Ovary (tissue), 9 donors: ENCODE measurements around the gene DIP2C. TPM values are rescaled to one million over a fixed set of nuclear protein-coding genes. Genes with fewer than 3 reads are reported as not detected.

Experiments used
- DNase-seq, 5 donors: peaks; one replicate each; pipeline ENCODE4 v3.0.0-alpha.2; 2019 to 2020
- H3K27ac ChIP-seq, 2 donors: fragments of 200-600 bp; one replicate each; pipeline versions ENCODE4 v1.5.1 to v1.8.0; 2019 to 2022
- H3K27me3 ChIP-seq: fragments of 200-600 bp; one replicate; pipeline ENCODE4 v1.8.0; 2022
- H3K36me3 ChIP-seq: fragments of 200-600 bp; sonication (generic); one replicate; pipeline ENCODE4 v1.5.1; 2019
- H3K4me1 ChIP-seq: one replicate; pipeline ENCODE4 v1.8.1; 2013; ENCODE audit warnings: mild to moderate bottlenecking, moderate library complexity; ENCODE audit not compliant: insufficient read depth
- H3K4me3 ChIP-seq: fragments of 200-600 bp; sonication (generic); one replicate; pipeline ENCODE4 v1.5.1; 2017
- H3K9me3 ChIP-seq, 2 donors: fragments of 200-600 bp in 1 of 2; sonication (generic) in 1 of 2; one replicate each; pipeline versions ENCODE4 v1.5.1 to v1.8.1; 2013 to 2019; ENCODE audit warnings: mild to moderate bottlenecking in 1 of 2, moderate library complexity in 1 of 2
- EP300 ChIP-seq: sonication (generic); formaldehyde crosslinking; IDR thresholded peaks from one replicate; pipeline ENCODE4 v1.6.1; 2017; ENCODE audit warnings: antibody characterized with exemption
- POLR2A ChIP-seq: fragments of 450-650 bp; IDR thresholded peaks from one replicate; pipeline ENCODE4 v1.6.1; 2017; ENCODE audit warnings: antibody characterized with exemption, mild to moderate bottlenecking, moderate library complexity
- WGBS, 3 donors: extraction: QIAGEN DNeasy Blood & Tissue Kit in 1 of 3; methylation state at CpG; one replicate each; pipeline versions ENCODE4 v1.1.5 to v1.1.7; 2013 to 2017; 5-methylcytosine and 5-hydroxymethylcytosine counted together
- intact Hi-C, 4 donors: fragments of 100-400 bp; cut with DNase I; formaldehyde crosslinking; loops; one replicate each; pipeline versions ENCODE4 v1.11.0 to v1.15.1; 2022 to 2023
- polyA plus RNA-seq, 2 donors: library from polyadenylated mRNA; stranded (reverse); fragments of 200-250 nt in 1 of 2; fragments of 350-450 nt in 1 of 2; fragmentation: Illumina TruSeq in 1 of 2; extraction: RNeasy Lipid Tissue Mini Kit (QIAGEN cat#74804) in 1 of 2; gene quantifications; one replicate each; pipeline ENCODE4 v1.2.3, GENCODE V29; 2013 to 2014
- total RNA-seq, 7 donors: library from RNA; depleted of rRNA in 2 of 7; stranded (reverse); fragments of >200 nt in 2 of 7; fragmentation: NEBNext Ultra II Directional in 3 of 7; extraction: Animal tissue kit (Norgen Biotek cat#: 25700) in 3 of 7; gene quantifications; one replicate each; pipeline versions ENCODE4 v1.1.0 to v1.2.4, GENCODE V29; 2016 to 2023
- TF ChIP-seq, protein P1 (sequence below), 3 donors: fragments of 450-650 bp in 2 of 3; fragments of 200-600 bp in 1 of 3; IDR thresholded peaks; one replicate each; pipeline versions ENCODE4 v1.5.1 to v1.8.0; 2016 to 2022; ENCODE audit warnings: antibody characterized with exemption in 3 of 3, mild to moderate bottlenecking in 1 of 3
- donor health status: DM: no; HTN: no; CAD: no; lungs with moderate emphysema.
- donor health status: DM: no; HTN: no; CAD: no.
- donor health status: Bipolar disorder and iron deficiency.
- donor health status: DM: yes; HTN: yes; CAD: no.
- donor health status: DM: no; HTN: no; CAD: no.
- donor health status: DM: yes; HTN: yes; CAD: no.

Gene DIP2C
- total and polyA plus RNA-seq, 9 donors, result 10.1 to 29.4 (median 22.2) TPM

DNA sequence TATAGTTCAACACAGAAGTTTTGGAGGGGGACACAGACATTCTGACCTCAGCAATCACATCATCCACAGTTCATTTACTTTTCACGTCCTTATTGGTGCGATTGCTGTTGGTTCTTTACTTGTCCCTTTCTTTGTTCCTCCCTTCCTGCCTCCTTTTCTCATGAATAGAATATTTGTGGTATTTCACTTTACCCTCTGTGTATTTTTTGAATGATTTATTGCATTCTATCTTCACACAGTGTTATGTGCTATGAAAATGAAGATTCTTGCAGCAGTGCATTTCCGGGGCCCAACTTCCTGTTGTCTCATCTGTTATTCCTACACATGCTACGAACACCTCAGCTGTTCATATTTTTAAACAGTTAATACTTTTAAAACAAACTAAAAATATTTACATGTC is 374.6 kb downstream of the DIP2C start:
- Histone ChIP-seq H3K4me1 (peaks cover 5% of the 10 kb centered on the region), H3K36me3 (no peaks in the 10 kb centered on the region), H3K27me3 (no peaks in the 10 kb centered on the region), H3K9me3 (no peaks in the 10 kb centered on the region), H3K4me3 (no peak overlapping the region), H3K27ac (no peak overlapping the region)
- WGBS, 3 donors, result 73 to 90% (median 76%) methylated on average over 4 of the region's 4 CpGs
- TF ChIP-seq EP300 (no peak), POLR2A (no peak)
- TF ChIP-seq, protein P1, sequence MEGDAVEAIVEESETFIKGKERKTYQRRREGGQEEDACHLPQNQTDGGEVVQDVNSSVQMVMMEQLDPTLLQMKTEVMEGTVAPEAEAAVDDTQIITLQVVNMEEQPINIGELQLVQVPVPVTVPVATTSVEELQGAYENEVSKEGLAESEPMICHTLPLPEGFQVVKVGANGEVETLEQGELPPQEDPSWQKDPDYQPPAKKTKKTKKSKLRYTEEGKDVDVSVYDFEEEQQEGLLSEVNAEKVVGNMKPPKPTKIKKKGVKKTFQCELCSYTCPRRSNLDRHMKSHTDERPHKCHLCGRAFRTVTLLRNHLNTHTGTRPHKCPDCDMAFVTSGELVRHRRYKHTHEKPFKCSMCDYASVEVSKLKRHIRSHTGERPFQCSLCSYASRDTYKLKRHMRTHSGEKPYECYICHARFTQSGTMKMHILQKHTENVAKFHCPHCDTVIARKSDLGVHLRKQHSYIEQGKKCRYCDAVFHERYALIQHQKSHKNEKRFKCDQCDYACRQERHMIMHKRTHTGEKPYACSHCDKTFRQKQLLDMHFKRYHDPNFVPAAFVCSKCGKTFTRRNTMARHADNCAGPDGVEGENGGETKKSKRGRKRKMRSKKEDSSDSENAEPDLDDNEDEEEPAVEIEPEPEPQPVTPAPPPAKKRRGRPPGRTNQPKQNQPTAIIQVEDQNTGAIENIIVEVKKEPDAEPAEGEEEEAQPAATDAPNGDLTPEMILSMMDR (IDR thresholded peaks at IDR 0.05), result no peak
- intact Hi-C loops, result no loop called here
- no peak for DNase-seq

DNA sequence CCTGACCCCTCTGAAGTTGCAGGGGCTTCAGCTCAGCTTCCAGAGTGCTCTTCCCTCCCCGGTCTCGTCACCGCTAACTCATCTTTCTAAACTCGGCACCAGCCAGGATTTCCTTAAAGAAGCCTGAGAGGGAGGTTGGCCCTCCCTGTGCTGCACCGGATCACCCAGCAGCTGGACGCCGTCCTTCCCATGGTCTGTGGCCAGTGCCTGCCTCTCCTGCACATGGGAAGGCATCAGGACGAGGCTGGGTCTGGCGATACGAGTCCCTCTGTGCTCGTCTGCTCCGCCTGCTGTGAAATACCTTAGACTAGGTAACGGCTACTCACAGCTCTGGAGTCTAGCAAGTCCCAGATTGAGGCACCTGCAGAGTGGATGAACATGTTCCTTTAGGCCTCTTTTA is 375.1 kb downstream of the DIP2C start:
- intact Hi-C loops, result no loop called here
- Histone ChIP-seq H3K4me3 (no peak overlapping the region), H3K36me3 (no peaks in the 10 kb centered on the region), H3K27ac (no peak overlapping the region), H3K27me3 (no peaks in the 10 kb centered on the region), H3K4me1 (peaks cover 5% of the 10 kb centered on the region), H3K9me3 (no peaks in the 10 kb centered on the region)
- WGBS, 3 donors, result 82 to 86% (median 83%) methylated on average over 13 of the region's 13 CpGs
- TF ChIP-seq EP300, result no peak
- TF ChIP-seq, protein P1 (IDR thresholded peaks at IDR 0.05), result no peak
- TF ChIP-seq POLR2A, result no peak
- no peak for DNase-seq

- Histone ChIP-seq H3K4me3 (no peak overlapping the region), H3K27me3 (no peaks in the 10 kb centered on the region), H3K4me1 (peaks cover 5% of the 10 kb centered on the region), H3K9me3 (no peaks in the 10 kb centered on the region), H3K36me3 (no peaks in the 10 kb centered on the region), H3K27ac (no peak overlapping the region)
- no peak for DNase-seq
- intact Hi-C loops, result no loop called here
- no peak for TF ChIP-seq POLR2A
- TF ChIP-seq, protein P1 (IDR thresholded peaks at IDR 0.05), result no peak
- TF ChIP-seq EP300, result no peak
- 93 to 95% (median 95%) methylated on average over 14 of the region's 14 CpGs for WGBS, 3 donors
Observed at GRCh38 chr10:311901-312665, 377.4 kb downstream of the DIP2C start.

GRCh38 chr10:310976-311639 is 378.4 kb downstream of the DIP2C start:
- no peak overlapping the region for H3K4me3 ChIP-seq
- TF ChIP-seq, protein P1 (IDR thresholded peaks at IDR 0.05), result no peak
- TF ChIP-seq POLR2A (no peak), EP300 (no peak)
- no peak overlapping the region for H3K27ac ChIP-seq
- DNase-seq, result no peak
- no peaks in the 10 kb centered on the region for H3K36me3 ChIP-seq
- H3K27me3 ChIP-seq, result no peaks in the 10 kb centered on the region
- WGBS, 3 donors, result 94 to 95% (median 95%) methylated on average over 25 of the region's 25 CpGs
- H3K9me3 ChIP-seq, result no peaks in the 10 kb centered on the region
- intact Hi-C loops, result no loop called here
- peaks cover 4% of the 10 kb centered on the region for H3K4me1 ChIP-seq
